Stimulated activated CD8-positive, alpha-beta memory T cell treated with anti-CD3 and anti-CD28 coated beads, Interleukin-15, amount 100 ng/mL, for 24 hours (primary cell): ENCODE measurements around the gene CXCL12.

Experiments
- DNase-seq: peaks from one replicate; pipeline ENCODE4 v3.0.0-alpha.2; 2020; ENCODE audit warnings: low read depth

Gene CXCL12

DNA sequence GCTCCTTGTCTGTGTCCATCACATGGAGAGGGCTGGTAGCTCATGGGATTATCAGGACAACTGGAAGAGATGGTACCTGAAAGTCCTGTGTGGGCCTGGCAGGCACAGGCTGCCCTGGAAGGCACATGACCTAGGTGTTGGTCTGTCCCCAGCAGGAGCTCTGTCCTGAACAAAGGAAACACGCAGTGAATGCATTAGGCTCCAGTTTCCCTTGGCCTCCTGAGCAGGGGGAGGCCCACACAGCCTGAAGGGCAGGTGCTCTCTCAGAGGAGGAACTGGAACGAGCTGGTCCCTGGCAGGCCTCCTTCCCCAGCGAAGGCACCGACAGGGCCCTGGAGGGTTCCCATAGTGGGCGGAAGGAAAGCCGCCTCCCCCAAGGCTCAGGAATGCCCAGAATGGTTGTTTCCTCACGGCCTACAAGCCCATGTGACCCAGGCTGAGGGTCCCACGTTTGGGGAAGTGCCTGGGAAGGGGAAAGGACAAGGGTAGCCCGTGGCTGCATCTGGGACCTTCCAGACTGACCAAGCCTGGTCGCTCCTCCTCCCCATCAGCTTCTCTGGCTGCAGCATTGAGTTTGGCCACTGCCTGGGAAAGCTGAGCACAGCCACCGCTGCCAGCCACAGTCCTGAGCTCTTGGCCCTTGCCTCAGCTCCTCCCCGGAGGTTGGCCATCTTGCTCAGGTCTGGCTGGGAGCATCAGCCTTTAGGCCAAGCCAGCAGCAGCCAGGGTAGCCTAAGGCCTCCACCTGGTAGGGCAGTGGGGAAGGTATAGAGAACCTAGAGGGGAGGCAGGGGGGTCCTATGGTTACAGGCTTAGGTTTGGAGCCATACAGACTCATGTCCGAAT lies 21.8 kb downstream of the CXCL12 start:
- no peak for DNase-seq

DNA sequence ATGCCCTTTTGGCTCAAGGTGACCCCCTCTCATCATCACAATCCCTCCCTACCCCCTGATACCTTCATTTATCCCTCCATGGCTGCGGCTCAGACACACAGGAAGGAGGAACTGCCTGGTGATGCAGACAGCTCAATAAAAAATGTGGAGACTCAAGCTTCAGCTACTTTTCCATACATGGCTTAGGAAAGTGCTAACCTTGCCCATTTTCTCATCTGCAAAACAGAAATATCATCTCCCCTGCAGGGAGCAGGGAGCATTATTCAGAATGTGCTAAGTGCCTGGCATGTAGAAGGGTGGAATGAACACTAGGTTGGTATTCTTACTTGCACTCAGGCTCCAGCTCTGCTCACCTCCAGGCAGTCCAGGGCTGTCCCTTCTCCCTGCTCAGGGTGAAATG lies 23.8 kb downstream of the CXCL12 start:
- no peak for DNase-seq

DNA sequence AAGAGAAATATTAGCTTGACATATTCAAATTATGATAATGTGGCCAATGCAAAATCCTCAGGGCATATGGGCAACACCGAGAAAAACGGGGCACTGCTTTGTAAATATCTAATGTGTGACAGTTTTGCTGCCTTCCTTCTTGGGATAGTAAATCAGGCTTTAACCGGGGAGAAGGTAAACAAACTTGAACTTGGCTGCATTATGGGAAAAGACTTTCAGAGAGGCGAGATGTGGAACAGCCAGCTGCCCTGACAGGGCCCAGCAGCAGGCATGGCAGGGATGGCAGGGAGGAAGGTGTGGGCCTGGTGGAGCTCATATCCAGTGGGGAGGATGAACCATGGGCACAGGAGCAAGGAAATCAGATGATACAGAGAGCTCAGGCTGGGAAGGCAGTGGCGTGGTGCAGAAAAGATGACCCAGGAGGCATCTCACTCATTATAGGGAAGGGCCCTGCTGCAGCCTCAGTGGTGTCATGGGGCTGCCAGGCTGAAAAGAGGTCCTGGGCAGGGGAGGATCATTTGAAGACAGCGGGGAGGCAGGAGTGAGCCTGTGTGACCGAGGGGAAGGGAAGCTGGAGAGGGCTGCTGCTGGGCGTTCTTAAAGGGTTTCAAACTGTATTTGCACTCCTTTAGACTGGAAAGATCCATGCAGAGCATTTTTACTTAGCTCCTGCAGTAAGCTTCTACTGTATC lies 26.7 kb downstream of the CXCL12 start:
- DNase-seq, result no peak

DNA sequence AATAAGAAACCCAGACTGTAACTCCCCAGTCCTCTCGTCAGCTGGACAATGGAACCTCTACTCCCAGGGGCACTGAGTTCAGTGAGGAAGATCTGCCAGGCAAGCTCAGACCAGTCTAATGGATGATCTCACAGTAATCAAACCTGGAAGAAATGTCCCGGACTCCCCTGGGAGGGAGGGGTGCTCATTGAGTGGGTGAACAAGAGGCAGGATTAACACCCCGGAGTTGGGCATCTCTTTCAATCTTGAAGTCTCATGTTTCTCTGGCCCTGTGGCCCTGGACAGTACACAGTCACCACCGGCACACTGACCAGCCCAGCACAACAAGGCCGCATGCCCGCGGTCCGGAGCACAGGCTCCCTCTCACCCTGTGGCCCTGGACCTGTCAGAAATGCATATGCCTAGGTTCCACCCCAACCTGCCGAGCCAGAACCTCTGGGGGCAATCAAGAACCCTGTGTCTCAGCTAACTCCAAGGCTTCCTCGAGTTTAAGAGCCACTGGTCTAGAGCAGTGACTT lies 27.8 kb downstream of the CXCL12 start:
- DNase-seq, result no peak

DNA sequence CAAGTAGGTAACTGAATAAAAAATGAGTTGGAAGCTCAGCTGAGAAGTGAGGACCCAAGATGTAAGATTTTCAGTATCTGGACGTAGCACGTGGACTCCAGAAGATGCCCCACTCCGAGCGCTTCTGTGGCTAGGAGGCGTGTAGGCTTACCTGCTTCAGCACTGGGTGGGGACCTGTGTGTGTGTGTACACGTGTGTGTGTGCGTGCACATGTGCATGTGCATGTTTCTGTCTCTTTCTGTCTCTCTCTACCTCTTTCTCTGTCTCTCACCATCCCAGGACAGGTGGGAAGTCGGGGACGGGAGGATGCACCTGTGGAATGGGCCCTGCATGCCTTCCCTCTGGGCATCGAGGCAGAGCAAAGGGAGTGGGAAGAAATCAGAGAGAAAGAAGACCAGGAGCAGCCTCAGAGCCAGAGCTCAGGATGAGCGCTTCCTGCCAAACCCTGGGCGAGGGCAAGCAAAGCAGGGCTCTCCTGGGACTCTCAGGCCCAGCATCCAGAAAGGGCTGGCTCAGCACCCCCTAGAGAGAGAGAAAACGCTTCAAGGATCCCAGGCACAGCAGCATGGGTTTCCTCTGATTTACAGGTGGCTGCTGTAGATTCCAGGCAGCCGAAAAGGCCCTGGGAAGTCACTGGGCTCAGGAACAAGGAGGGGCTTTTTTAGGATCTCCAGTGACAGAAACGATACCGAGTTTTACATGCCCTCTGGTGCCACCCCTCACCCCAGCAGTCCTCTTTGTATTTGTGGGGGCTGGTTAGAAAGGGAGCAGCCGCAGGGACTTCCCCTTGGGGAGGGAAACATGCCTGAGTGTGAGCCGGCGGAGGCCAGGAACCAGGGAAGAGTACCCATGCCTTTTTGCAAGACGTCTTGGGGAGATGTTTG lies 28.5 kb downstream of the CXCL12 start:
- DNase-seq, result no peak

DNA sequence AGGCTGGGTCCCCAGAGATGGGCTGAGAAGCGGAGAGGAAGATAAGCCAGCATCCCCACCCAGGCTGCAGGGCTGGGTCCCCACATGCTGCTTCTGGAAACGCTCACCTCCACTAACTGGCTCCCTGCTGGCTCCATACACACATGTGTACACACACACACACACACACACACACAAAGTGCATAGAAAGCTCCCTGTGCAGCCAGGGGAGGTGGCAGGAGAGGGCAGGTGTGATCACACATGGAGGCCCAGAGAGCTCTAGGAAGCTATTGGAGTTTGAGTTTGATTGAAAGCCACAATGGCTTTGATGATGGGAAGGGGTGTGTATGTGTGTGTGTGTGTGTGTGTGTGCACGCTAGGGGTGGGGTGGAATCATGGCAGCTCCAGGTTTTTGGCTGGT lies 29.3 kb downstream of the CXCL12 start:
- no peak for DNase-seq

DNA sequence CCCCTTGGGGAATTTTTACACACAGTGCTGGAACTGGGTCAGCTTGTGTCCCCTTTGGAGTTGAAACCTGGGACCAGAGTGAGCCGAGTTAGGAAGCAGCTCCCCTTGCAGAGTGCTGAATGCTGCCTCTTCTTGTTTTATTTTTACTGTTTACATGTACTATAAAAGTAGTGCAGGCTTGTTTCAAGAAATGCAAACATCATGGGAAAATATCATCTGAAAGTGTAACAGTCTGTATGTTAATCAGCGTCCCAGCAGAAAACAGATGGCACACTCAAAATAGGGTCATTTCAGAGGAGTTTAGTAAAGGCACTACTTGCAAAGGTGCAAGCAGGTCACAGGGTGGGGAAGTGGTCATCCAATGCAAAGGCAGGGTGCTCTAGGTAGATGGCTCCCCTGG lies 30.1 kb downstream of the CXCL12 start:
- no peak for DNase-seq

DNA sequence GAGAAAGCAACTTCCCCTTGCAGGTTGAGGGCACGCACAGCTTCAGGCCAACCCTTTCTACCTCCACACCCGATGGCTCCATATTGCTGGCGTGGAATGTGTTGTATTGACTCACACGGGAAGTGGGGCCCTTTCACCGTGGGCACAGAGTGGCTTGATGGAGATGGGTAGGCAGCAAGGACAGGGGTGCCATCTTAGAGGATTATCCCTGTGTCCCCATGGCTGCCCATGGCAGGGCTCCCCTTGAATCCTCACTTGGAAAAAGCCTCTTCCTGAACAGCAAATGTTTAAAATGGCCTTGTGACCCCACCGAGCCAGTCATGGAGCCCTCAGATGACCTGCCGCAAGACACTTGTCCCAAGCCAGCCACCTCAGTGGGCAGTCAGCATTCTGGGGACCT lies 31.2 kb downstream of the CXCL12 start:
- no peak for DNase-seq

DNA sequence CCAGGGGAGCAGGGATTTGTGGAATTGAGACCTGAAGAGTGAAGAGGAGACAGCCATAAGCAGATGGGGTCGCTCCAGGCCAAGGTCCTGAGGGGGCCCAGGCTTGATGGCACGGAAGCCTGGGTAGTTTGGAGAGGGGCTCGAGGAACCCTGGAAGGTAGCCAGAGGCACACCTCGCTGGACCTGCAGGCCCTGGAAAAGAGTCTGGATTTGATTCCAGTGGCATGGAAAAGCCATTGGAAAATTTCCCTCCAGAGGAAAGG lies 31.8 kb downstream of the CXCL12 start:
- DNase-seq, result no peak

DNA sequence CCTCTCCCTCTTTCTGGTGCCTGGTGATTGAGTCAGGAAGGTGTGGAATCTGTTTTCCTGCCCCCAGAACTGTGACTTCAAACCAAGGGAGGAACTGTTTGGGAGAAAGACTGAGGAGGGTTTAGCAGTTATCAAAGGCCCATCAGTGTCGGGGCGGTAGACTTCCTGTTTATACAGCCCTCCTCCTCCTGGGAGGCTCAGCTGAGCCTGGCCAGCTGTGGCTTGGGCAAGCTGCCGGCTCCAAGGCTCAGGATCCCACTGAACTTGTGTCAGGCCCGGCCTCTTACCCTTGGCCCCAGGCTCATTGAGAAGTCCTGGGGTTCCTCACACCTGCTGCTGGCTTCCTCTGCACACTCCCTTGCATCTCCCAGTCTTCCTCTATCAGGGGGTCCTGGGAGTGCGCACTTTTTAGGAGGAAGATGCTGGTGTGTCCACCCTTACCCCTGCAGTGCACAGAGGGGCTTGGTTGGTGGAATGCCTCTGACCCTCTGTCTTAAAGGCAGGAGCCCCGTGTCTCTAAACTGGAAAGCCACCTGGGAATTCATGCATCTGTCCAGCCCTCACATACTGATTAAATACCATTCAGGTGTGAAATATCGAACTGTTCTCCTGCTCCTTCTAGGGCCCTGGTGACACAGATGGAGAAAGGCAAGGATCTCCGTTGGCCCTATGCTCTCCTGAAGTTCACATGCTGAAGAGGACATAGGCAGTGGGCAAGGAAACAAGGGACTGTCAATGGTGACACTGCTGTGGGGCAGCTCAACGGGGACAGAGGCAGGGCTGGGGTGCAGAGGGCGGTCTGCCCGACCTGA lies 32.4 kb downstream of the CXCL12 start:
- DNase-seq, result no peak

DNA sequence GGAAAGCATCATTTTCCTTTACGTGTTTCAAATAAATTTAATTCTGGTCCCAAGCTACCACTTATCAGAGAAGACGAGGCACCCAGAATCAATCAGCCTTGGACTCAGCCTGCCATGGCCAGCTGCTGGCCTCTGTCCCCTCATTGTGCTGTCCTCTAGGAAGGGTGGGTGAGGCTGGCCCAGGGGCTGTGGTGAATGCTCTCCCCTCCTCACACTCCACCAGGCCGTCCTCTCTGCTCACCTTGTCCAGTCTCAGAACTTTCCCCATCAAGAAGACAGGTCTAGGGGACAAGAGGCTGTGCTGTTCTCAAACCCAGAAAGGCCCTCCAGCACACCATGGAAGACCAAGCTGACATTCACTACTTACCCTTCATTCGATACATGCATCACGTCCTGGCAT lies 36.4 kb downstream of the CXCL12 start:
- DNase-seq, result no peak

DNA sequence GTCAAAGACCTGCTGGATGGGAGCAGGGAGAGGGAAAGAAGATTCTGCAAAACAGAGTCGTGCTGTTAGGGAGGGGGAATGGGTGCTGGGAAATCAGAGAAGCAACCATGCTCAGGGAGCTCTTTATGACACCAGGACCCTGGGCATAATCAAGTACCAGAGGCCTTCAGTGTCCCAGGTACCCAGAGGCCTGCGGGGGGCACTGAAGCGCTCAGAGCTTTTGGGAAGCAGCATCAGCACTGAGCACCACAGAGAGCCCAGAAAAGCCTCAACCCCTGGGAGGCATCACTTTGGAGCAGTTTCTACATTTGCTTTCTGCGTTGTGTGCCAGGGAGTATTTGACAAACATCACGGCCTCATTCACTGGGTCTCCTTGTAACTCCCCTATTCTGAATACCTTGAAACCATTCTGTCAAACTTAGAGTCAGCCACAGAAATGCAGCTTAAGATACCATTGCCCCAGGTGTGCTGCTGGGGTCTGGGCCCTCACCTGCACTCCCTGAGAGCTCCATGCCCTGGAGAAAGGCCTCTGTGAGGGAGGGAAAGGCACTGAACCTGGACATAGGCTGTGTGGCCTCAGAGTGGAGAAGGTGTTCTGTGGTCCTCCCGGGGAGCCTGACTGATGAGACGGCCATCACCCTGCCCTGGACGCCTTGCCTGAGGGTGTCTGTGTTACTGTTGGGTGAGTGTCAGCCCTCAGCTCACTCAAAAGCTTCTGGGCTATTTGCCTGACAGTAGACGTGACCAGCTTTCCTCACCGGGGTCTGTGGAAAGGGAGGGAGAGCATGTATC lies 37.1 kb downstream of the CXCL12 start:
- DNase-seq, result no peak

DNA sequence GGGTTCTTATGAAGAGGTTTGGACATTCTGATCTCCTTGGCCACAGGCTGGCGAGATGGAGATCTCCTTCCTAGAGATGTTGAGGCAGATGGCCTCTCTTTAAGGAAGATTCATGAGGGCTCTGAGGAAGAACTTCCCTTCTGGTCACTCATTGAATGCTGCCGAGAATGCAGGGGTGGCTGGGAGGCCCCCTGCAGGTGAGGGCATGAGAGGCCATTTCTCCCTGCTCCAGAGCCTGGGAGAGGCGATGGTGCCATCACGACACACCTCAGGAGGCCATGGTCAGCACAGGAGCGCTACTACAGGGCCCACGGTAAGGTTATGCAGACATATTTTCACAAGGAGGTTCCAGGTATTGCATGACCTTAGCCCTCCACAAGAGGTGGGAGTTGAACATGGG lies 40.2 kb downstream of the CXCL12 start:
- no peak for DNase-seq

DNA sequence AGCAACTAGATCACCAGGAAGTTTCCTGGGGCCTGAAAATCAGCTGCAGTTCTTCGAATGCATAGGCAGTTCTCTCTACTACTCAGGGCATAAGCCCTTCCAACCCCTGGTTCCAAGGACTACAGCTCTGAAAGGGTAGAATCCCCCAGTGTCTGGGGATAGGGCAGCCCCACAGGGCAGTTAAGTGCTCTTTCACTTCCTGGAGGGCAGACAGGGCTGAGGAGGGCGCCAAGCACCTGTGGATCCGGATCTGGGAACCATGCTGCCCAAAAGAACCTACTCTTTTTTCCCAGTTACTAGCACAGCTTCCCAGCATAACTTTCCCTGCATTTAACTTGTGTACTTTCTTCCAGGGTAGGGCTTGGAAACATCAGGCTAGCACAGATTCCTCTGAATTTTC lies 41.1 kb downstream of the CXCL12 start:
- DNase-seq, result no peak

DNA sequence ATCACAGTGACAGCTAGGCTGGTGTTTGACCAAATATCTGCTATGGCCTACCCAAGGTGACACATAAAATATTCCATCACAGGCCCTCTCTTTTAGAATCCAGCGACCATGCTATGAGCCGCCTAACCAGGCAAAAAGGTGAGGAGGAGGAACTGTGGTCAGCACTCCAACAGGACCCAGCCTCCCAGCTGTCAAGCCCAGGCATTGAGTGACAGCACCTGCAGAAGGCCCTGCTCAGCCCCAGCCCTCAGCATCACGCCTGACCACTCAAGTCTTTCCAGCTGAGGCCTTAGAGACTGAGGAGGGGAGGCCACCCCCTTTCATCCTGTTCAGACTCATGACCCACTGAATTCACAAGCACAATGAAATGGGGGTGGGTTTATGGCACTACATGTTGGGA lies 43.0 kb downstream of the CXCL12 start:
- DNase-seq, result no peak

DNA sequence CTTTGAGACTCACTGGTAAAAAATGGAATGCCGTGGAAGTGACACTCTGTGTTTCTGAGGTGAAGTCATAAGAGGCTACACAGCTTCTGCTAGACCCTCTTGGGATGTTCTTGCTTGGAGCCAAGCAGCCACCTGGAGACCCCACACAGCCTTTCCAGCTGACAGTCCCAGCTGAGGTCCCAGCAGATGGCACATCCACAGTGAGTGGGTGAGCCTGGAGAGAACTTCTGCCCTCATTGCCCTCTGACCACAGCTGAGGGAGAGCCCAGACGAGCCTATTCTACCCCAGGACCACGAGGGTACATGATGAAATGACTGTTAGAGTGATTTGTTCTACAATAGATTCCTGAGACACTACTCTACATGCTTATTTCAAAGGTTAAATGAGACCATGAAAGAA lies 44.3 kb downstream of the CXCL12 start:
- DNase-seq, result no peak

DNA sequence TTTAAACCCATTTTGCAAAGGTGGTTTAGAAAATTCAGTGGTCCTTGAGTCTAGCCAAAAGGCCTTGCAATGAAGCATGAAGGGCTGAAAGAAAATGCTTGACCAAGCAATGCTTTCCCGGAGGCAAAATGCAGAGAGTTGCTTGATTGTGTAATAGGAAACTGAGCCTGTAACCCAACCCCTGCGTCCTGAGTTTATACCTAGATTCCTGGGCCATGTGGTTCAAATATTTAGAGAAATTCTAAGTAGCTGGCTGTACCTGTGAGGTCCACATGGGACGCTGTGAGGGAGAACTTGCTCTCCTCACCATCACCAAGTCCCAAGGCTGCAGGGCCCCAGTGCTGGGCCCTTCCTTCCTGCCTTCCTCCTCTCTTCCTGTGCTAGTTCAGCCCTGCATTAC lies 45.7 kb downstream of the CXCL12 start:
- no peak for DNase-seq

DNA sequence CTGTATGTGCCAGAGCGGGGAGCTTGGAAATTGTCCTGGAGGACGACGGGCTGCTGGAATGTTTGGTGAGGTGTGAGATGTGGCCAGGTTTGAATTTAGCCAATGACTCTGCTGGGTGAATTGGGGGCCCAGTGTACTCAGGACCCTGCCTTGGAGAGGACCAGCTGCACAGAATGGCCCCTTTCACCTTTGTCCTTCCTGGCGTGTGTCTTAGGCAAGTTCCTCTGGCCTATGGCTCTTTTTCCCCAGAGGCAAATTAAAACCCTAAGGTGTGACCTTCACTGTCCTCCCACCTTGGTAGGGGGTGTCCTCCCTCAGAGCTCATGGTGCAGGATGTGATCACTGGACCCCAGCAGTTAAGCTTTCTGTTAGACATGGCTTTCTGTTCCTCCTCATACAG lies 47.8 kb downstream of the CXCL12 start:
- no peak for DNase-seq

DNA sequence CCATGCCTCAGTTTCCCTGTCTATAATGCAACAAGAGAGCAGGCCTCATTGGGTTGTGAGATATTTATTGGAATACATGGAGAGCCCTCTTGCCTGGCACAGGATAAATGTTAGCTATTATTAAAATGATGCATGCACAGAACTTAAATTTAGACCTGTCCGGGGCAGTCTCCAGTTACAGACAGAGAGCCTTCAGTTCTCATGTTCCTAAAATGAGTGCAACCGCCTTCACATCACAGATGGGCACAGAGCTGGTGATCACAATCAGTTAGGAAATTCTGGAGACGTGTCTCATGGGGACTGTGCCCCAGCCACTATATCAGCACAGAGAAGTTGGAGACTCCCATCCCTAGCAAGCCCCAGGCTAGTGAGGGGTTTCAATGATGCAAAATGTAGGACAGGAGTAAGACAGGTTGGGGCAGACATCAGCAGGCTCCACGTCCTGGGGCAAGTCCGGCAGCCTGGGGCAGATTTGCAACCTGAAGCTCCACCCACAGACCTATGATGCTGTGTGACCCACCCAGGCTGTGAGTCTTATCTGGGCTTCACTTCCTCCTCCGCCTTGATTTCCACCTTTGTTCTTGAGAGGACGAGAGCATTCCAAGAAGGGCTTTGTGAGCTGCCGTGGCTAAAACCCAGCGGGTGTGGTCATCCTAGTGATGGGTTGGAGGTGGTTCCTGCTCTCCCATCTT lies 49.4 kb downstream of the CXCL12 start:
- no peak for DNase-seq

DNA sequence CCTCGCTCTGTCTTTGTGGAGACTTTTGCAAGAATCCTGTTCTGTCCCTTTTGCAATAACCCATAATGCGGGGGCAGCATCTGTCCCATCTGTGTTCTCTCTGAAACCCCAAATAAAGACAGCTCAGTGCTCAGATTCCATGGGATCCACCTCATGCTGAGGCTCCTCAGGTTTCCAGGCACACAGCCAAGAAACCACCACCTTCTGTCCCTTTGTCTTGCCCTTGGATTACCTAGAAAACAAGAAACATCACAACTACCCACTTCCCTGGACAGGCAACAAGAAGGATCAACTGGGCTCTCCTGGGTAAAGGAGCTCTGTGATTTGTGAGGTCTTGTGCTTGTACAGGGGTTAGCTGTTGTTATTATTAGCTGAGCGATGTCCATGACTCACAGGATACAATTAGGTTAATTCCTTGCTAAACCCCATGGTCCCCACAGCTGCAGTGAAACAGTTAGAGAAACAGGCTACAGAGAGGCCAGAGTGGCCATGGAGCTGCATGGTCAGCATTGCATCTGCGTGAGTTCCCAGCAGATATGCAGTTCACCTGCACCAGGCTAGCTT lies 50.2 kb downstream of the CXCL12 start:
- DNase-seq, result no peak
